RPMI7951 (cell line): ENCODE results near the gene FXYD1. TPM values are rescaled to one million over a fixed set of nuclear protein-coding genes. Genes with fewer than 3 reads are reported as not detected.
"Not testable (repeated sequence)": the region's sequence is repeated elsewhere in the genome, so short reads cannot be mapped to it uniquely, and the experiment has no call there.

ENCODE experiments used
- DNase-seq: peaks from one replicate; pipeline ENCODE4 v3.0.0-alpha.2; 2012; ENCODE audit warnings: low read depth
- total RNA-seq: library from RNA; depleted of rRNA; stranded (reverse); fragments of >200 nt; shearing (Covaris generic); gene quantifications from 2 replicates; pipeline ENCODE4 v1.2.3, GENCODE V29; 2014

Gene FXYD1
- total RNA-seq, 1 experiment from 2014 or later = not detected

DNA sequence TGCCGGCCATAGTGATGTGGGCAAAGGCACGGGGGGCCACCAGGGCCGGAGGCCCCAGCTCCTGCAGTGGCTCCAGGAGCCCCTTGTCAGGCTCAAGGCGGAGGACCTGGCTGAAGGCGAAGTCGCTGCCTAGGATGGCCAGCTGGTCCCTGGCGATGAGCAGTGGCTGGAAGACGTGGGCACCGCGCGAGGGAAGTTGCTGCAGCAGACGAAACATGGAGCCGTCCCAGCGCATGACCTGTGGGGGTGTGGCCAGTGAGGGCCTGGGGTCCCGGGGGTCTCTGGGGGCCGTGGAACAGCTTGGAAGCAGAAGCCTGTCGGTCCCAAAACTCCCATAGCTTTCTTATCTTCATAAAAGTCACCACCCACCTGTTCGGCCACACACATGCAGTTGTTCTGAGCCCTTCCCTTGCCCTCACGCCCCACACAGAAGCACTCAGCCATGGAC is 13.3 kb upstream of the FXYD1 start:
- no peak for DNase-seq

DNA sequence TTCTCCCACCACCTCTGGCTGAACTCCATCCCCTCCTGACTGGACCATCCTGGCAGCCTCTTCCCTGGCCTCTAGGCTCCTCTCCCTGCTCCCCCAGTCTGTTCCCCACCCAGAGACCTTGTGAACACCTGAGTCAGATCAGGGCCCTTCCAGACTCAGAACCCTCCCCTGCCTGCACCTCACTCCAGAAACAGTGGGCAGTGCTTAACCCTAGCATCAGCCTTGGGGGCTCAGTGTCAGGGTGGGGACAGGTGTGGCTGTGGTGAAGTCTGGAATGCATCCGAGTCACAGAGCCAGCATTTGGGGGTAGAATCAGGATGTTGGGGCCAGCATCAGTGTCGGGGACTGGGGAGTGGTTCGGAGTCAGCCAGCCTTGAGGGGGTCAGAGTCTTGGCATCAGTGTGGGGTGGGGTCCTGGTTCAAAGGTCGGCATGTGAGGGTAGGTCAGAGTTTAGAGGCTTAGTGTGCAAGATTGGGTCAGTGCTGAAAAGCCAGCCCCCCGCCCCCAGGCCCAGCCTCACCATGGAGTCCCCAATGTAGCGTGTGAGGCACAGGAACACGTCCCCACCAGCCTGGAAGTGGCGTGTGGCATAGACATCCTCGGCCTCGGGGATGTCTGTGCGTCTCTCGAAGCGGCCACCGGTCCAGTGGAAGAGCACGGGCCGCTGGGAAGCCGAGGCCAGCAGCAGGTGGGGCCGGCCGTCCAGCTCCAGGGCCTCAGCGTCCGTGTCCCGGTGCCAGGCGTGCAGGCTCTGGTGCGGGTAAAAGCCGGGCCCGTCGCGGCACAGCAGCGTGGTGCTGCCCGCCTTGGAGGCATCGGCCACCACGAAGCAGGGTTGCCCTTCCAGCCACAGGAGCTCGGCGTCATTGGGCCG is 12.6 kb upstream of the FXYD1 start:
- no peak for DNase-seq

DNA sequence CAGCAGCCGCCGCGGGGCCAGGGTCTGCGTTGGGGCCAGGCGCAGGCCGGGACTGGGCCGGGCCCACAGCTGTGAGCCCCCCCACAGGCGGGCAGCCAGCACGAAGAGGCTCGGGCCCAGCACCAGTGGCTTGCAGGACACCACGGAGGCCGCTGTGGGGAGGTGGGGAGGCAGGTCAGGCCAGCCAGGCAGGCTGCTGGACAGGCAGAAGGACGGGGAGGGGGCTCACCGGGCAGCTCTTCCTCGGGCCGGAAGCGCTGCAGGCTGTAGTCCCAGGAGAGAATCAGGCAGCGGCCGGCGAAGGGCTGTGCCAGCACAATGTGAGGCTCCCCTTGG is 12.0 kb upstream of the FXYD1 start:
- no peak for DNase-seq

DNA sequence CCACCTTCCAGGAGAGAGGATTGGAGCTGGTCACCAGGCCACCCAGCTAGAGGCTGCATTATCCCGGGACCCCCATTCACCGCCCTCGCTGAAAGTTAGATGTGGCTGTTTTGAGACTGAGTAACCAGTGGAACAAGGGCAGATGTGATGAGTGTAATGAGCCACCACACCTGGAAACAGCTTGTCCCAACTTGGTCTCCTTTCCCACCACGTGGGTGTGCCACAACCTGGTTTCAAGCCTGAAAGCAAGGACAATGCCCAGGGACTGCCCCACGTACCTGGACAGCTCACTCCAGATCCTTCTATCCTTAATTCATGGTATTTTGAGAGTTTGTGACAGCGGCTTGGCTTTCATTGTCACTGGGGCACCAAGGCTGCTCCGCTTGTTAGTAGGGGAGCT is 10.8 kb upstream of the FXYD1 start:
- DNase-seq = no peak

DNA sequence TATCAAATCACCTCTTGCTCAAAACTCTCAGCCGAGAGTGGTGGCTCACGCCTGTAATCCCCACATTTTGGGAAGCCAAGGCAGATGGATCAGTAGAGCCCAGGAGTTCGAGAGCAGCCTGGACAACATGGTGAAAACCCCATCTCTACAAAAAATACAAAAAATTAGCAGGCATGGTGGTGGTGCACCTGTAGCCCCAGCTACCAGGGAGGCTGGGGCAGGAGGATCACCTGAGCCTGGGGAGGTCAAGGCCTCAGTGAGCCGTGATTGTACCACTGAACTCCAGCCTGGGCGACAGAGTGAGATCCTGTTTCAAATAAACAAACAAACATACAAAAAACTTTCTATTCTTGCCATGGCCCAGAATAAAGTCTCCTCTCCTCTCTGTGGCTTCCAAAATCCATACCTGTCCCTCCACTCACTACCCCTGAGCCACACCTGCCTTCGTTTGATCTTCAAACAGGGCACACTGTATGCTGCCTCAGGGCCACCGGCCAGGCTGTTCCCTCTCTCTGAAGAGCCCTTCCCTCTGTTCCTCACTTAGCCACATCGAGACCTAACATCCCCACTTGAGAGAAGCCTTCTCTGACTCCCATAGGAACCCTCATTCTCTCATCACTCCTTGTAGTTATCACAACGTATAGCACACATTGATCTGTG is 10.1 kb upstream of the FXYD1 start:
- DNase-seq = no peak

DNA sequence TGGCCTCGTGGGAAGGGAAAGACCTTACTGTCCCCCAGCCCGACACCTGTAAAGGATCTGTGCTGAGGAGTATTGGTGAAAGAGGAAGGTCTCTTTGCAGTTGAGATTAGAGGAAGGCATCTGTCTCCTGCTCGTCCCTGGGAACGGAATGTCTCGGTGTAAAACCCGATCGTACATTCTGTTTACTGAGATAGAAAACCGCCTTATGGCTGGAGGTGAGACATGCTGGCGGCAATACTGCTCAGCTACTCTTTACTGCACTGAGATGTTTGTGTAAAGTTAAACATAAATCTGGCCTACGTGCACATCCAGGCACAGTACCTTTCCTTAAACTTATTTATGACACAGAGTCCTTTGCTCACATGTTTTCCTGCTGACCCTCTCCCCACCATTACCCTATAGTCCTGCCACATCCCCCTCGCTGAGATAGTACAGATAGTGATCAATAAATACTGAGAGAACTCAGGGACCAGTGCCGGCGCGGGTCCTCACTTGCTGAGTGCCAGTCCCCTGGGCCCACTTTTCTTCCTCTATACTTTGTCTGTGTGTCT is 8.8 kb upstream of the FXYD1 start:
- not testable (repeated sequence) for DNase-seq

DNA sequence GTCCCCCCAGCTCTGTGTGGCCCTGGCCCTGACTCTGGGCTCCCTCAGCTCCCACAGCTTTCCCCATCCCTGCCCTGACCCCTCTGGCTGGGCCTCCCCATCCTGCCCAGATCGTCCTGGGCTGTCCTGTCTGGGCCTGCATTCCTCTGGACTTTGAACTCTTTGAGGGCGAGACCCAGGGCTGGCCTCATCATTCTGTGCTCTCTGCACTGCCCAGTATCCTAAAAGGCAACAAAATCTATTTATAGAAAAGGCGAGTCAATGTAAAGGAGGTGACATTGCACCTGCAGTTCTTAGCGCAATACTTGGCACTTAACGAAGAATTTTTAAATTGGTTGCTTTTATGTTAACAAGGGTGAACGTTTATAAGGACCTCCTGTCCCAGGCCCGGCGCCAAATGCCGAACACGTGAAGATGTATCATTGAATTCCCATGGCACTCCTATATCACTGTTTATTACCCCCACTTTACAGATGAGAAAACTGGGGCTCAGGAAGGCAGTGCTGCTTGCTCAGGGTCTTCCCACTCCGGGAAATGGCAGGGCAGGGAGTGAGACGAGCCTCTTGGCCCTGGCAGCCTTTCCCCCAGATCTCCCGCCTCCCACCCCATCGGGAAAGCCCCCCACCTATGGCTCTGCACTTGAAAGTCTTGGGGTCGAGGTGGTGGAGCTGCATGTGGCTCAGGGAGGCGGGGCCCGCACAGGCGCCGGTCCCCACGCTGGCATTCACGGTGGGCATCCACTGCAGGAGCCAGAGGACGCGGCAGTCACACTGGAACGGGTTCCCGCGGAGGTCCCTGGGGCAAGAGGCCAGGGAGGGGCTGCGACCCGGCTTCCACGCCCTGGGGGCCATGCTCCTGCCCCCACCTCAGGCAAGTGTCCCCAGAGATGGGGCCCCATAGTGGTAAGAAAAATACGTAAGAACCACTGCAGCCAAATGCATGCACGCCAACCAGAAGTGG is 7.6 kb upstream of the FXYD1 start:
- DNase-seq = no peak

DNA sequence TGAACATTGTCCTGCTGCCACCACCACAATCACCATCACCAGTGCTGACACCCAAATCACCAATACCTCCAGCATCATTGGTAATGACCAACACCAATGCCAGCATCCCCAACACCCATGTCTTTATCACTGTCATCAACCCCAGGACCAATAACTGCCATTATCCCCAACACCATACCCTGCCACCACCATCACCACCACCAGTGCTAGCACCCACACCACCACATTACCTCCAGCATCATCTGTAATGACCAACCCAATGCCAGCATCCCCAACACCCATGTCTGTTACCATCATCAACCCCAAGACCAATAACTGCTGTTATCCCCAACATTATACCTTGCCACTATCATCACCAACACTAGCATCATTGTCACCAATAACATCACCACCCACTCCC is 6.4 kb upstream of the FXYD1 start:
- no peak for DNase-seq

DNA sequence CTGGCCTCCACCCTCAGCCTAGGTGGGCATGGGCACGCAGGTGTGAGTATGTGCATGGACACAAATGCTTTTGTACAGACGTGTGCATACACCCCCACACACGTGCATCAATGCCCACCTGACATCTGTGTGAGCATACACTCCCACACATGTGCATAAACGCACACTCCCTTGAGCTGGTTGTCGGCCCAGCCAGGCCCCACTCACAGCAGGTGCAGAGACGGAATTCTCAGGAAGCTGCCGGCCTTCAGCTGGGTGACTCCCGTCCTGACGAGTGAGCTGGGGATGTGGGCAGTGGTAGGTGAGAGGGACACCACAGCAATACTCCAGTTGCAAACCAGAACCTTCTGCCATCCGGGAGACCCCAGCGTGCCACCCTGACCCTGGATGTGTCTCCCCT is 4.8 kb upstream of the FXYD1 start:
- DNase-seq = no peak

DNA sequence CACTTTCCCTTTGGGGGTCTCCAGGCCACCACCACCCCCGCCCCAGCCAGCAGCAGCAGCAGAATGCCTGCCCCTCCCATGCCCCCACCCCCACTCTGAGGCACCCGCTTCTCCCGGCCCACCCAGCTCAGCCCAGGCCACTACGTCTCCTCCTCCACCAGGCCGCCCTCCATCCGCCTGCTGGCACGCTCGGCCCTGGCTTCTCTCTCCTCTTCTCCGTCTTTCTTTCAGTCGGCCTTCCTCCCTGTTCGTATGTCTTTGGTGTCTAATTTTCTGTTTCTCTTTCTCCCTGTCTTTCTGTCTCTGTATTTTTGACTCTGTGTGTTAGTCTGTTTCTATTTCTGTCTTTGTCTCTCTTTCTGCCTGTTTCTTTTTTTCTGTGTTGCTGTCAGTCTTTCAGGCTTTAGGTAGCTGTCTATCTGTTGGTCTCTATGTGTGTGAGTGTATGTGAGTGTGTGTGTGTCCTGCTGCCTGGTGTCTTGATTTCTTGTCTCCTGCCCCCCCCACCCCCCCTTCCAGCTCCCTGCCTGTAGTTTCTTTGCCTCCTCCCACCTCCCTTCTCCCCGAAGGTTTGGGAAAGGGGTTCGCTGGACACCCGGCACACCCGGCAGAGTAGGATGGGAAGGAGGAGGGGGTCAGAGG is 3.9 kb upstream of the FXYD1 start, which contains the start of gene LGI4:
LGI4 (minus strand) TSS at position 459 of the 642 bp plus-strand sequence; CDS start at position 80, 379 bp downstream.
- DNase-seq = no peak

DNA sequence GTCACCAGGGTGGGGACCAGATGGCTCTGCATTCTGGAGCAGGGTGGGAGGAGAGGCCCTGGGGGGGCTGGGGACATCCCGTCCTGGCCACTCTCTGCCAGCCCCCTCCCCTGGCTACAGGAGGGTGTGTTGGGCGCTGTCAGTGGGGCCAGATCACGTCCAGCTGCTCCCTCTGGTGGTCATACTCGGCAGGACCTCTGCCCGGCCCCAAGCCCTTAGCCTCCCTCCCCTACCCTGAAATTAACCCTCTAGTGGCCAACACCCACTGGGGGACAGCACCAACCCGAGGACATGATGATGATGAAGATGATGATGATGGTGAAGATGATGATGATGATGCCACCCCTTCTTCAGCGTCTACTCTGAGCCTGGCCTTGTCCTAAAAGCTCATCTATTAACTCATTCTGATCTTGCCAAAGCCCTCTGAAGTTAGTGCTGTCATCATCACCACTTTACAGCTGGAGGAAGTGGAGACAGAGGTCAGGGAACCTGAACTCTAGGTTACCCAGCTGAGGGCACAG is 3.2 kb upstream of the FXYD1 start:
- peak; percentile 59 for DNase-seq

DNA sequence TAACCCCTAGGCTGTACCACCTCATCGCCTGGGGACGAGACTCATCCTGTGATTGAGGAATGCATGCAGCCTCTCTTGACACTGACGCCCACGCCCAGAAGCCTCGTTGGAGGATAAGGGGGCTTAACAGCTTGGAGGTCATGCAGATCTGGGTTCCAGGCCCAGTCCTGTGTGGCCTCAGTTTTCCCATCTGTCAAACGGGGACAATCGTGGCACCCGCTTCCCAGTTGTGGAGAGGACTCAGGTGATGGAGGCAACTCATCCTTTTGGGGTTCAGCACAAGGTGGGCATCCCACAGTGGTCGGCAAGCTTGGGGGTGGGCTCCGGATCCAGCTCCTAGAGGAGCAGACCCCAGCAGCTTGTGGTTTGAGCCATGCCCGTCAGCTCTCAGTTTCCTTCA is 2.4 kb upstream of the FXYD1 start:
- no peak for DNase-seq

DNA sequence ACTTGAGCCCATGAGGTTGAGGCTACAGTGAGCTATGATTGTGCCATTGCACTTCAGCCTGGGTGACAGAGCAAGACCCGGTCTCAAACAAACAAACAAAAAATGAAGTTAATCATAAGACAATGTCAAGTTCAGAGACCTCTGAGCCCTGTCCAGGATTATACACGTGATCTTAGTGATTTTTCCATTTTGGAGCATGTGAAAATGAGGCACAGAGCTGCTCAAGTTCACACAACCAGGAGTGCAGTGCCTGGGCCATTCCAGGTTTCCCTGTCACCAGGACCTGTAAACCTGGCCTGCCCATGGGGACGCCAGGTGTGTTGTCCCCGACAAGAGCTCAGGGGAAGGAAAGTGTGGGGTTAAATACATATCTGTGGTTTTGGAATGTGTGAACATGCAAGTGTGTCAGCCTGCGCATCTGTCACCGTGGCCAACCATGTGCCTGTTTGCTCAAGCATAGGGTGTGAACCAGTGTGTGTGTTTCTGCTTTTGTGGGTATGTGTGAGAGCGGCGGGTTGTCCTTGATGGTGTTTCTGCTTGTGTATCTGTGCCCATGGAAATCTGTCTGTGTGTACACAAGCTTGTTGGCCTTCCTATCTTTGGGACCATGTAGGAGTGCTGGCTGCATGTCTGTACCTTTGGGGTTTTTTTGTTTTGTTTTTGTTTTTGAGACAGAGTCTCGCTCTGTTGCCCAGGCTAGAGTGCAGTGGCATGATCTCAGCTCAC is 1.5 kb upstream of the FXYD1 start:
- no peak for DNase-seq

DNA sequence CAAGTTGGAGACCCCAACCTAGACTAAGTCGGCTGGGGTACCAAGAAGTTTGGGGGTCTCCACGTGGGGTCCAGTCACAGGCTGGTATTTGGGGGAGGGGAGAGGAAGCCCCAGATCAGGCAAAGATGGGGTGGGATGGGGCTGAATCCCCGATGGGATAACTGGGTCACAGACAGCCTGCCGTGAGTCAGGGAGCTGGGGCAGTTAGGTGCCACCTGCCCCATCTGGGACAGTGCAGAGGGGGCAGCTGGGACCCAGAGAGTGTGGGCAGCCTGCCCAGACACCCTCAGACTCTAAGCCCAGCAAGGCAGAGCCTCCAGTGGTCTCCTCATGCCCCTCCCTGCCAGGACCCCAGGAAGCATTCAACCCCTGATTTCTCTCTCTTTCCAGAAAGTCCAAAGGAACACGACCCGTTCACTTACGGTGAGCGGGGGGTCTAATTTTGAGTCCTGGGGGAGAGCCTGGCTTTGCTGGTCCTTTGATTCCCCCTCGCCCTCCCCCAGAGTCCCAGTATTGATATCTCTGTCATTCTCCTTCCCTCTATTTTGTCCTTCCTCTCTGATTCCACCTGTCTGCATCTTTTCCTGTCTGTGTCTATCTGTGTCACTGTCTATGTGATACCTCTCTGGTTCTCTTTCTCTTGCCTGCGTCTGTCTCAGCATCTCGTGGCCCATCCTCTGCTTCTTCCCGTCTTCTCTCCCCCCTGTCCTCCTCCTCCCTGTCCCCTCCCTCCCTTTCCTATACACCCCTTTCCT is 1.8 kb downstream of the FXYD1 start:
- DNase-seq = no peak

DNA sequence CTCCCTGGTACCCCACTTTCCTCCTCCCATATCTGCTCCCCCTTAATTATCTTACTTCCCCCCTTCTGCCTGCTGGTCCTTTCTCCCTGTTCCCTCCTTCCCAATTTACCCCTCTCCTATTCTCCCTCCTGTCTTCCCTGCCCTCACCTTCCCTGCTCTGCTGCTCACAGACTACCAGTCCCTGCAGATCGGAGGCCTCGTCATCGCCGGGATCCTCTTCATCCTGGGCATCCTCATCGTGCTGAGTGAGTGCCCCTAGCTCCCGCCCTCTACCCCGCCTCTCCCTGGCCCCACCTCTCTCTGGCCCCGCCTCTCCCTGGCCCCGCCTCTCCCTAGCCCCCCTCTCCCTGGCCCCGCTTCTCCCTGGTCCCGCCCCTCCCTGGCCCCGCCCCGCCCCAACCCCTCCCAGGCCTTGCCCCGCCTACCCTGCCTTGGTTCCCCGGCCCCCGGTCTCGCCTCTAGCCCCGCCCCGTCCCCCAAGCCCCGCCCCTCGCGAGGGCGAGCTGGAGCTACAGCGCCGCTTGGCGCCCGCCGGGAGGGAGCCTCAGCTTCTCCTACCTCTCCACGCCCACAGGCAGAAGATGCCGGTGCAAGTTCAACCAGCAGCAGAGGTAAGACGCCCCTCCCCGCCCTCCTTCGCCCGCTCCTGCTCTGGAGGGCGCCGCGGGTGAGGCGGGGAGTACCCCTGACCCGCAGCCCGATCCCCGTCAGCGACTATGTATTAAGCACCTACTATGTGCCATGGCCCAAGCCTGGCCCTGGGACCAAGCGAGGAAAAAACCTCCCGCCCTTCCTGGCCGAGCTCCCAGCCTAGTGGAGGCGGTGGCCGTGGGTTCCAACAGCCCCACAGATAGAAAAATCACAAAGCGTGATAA is 2.6 kb downstream of the FXYD1 start:
- DNase-seq = peak; percentile 87

DNA sequence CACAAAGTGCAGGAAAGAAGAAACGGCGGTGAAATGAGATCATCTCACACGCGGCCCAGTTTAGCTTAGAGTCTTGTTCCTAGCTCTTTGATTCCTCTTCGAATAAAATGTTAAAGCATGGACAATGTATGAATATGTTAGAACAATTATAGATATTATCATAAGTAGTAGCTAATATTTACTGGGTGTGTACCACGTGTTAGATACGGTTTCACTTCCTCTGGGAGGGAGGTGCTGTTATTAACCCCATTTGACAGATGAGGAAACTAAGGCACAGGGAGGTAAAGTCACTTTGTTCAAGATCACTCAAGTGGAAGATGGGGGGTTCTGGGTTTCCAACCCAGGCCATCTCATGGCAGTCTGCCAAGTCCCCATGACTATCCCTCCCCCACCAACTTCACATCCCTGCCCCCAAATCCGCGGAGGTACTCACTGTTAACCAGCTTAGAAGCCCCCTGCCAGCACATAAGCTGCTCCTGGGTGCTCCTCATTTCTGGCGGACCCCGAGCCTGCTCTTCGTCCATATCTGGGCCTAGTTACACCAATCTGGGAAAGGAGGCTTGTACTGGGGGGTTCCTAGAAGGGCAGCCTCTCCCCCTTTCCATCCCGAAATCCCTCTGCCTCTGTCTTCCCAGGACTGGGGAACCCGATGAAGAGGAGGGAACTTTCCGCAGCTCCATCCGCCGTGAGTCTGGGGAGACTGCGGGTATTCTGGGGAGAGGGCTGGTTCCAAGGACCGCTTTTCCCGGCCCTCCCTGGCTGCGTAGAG is 3.4 kb downstream of the FXYD1 start:
- DNase-seq = no peak

DNA sequence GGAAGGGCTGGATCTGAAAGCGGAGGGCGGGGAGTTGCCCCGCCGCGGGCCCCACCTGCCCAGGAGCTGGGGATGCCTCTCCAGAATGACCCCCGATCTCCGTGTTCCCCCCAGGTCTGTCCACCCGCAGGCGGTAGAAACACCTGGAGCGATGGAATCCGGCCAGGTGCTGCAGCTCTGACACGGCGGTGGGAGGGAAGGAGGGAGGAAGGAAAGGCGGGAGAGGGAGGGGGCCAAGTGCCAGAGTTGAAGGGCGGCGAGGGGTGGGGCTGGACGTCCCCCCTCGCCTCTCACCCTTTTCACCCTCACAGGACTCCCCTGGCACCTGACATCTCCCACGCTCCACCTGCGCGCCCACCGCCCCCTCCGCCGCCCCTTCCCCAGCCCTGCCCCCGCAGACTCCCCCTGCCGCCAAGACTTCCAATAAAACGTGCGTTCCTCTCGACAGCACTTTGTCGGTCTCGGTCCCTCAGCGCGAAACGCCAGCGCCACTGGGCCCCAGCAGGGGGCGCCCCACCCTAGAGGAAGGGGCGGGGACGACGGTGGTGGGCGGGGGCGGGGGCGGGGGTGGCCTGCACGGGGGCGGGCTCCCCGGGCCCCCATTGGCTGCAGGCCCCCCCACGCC is 4.1 kb downstream of the FXYD1 start:
- DNase-seq = peak; percentile 27
